Cardiac muscle cell (in vitro differentiated cells and primary cell): Measurements from ENCODE around the gene NR3C1. TPM values are rescaled to one million over a fixed set of nuclear protein-coding genes. Genes with fewer than 3 reads are reported as not detected.

ENCODE experiments used
- DNase-seq, 2 donors: peaks; one replicate each; pipeline versions ENCODE4 v3.0.0 to v3.0.0-alpha.2; 2010 to 2017; ENCODE audit warnings: low read depth in 1 of 2, low spot score in 1 of 2
- H3K27ac ChIP-seq: fragments of 200-600 bp; sonication (generic); 2 replicates; pipeline ENCODE4 v1.5.1; 2016
- H3K27me3 ChIP-seq: fragments of 200-600 bp; sonication (generic); 2 replicates; pipeline ENCODE4 v1.6.0; 2016; ENCODE audit warnings: control low read depth
- H3K36me3 ChIP-seq: fragments of 200-600 bp; sonication (generic); 2 replicates; pipeline ENCODE4 v1.5.1; 2016; ENCODE audit warnings: control low read depth
- H3K4me1 ChIP-seq: fragments of 200-600 bp; sonication (generic); 2 replicates; pipeline ENCODE4 v1.8.1; 2017; ENCODE audit warnings: low read depth, mild to moderate bottlenecking, mixed run types
- H3K4me3 ChIP-seq: fragments of 200-600 bp; sonication (generic); 2 replicates; pipeline ENCODE4 v1.5.1; 2016; ENCODE audit warnings: mild to moderate bottlenecking
- H3K9me3 ChIP-seq: fragments of 200-600 bp; sonication (generic); 2 replicates; pipeline ENCODE4 v1.5.1; 2017; ENCODE audit warnings: low read depth, mild to moderate bottlenecking, control low read depth
- polyA plus RNA-seq: library from polyadenylated mRNA; unstranded; fragments of >200 nt; fragmentation: Nextera tagmentation; extraction: Ambion mirVana; gene quantifications from 2 replicates; pipeline ENCODE4 v1.2.1, GENCODE V29; 2016
- total RNA-seq: library from RNA; depleted of rRNA; stranded (reverse); fragments of >200 nt; gene quantifications from 2 replicates; pipeline ENCODE4 v1.2.3, GENCODE V29; 2016
- TF ChIP-seq, protein P1 (sequence below): IDR thresholded peaks from 2 replicates; pipeline ENCODE4 v1.5.1; 2012; ENCODE audit warnings: low read depth, mild to moderate bottlenecking, low read length

Gene NR3C1
- total and polyA plus RNA-seq, 2 experiments from 2014 or later = 9.4 to 9.7 TPM

DNA sequence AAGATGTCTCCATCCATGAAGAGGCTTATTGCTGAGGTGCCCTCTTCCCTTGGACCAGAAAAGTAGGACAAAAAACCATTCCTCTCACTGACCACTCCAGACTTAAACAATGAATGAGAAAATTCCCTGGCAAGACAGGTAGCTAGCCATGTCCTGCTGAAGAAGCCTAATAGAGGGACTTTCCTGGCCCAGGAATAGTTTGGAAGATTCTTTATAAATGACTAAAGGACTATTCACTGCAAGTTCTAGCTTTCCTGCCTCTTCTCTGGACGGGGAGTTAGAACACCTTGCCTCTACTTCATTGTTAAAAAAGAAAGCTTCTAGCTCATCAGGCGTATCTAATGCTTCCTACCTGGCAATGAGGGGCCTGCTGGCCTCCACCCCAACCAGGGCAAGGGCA, 153.6 kb downstream of the NR3C1 start:
- Histone ChIP-seq H3K27ac (no peak overlapping the region), H3K36me3 (no peaks in the 10 kb centered on the region), H3K4me3 (no peak overlapping the region), H3K9me3 (no peaks in the 10 kb centered on the region), H3K27me3 (no peaks in the 10 kb centered on the region), H3K4me1 (no peaks in the 10 kb centered on the region)
- TF ChIP-seq, protein P1, sequence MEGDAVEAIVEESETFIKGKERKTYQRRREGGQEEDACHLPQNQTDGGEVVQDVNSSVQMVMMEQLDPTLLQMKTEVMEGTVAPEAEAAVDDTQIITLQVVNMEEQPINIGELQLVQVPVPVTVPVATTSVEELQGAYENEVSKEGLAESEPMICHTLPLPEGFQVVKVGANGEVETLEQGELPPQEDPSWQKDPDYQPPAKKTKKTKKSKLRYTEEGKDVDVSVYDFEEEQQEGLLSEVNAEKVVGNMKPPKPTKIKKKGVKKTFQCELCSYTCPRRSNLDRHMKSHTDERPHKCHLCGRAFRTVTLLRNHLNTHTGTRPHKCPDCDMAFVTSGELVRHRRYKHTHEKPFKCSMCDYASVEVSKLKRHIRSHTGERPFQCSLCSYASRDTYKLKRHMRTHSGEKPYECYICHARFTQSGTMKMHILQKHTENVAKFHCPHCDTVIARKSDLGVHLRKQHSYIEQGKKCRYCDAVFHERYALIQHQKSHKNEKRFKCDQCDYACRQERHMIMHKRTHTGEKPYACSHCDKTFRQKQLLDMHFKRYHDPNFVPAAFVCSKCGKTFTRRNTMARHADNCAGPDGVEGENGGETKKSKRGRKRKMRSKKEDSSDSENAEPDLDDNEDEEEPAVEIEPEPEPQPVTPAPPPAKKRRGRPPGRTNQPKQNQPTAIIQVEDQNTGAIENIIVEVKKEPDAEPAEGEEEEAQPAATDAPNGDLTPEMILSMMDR = no peak
- DNase-seq = no peak

DNA sequence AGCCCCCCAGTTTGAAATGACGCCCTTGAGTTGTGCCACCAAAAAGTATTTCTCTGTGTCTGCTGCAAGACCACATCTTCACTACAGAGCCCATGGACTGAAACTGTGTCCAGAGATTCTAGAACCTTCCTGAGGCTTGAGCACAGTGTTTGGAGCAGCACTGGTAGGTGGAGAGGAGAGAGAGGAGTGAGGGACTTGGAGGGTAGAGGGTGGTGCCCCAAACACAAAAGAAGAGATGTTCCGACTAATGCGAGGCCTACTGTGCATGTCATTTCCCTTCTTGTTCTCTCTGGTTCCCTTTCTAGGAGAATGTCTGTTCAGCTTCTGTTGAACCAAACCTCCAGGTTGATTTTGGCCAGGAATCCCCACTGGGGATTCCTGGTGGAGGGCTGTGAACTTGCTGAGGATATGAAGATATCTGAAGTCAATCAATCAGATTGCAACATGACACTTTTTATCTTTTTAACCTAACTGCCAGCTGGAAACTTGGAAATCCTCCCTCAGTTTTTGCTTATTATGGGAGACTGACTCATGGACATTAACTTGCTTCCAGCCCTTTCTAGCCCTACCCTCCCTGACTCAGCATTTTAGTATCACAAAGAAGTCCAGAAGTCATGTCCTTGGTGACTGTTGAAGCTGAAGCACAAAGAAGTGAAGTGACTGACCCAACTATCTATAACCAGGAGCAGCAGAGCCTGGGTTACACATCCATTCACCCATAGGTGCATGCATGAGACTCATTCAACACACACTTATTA, 154.5 kb downstream of the NR3C1 start:
- peak in 1 of 2 donors; percentile 65 for DNase-seq
- TF ChIP-seq, protein P1 = no peak
- Histone ChIP-seq H3K27ac (no peak overlapping the region), H3K9me3 (no peaks in the 10 kb centered on the region), H3K4me1 (no peaks in the 10 kb centered on the region), H3K4me3 (no peak overlapping the region), H3K36me3 (no peaks in the 10 kb centered on the region), H3K27me3 (no peaks in the 10 kb centered on the region)

DNA sequence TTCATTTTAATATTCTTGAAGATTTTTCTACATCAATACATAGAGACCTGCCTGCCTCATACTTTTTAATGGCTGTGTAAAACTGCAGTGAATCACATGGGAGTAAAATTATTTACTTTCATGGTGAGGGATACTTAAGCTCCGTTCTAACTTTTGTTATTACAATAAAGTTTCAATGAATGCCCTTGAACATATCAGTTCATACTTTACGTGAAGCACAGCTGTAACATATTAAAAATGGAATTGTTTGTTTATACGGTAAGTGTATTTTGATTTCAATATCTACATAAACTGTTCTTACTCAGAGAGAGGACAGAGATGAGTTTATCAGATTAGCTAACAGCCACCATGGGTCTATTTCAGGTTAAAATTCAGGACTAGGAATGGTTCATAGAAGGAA, 155.1 kb downstream of the NR3C1 start:
- H3K27me3 ChIP-seq = no peaks in the 10 kb centered on the region
- DNase-seq = no peak
- no peak overlapping the region for H3K27ac ChIP-seq
- H3K9me3 ChIP-seq = no peaks in the 10 kb centered on the region
- TF ChIP-seq, protein P1 = no peak
- H3K36me3 ChIP-seq = no peaks in the 10 kb centered on the region
- H3K4me1 ChIP-seq = no peaks in the 10 kb centered on the region
- no peak overlapping the region for H3K4me3 ChIP-seq

DNA sequence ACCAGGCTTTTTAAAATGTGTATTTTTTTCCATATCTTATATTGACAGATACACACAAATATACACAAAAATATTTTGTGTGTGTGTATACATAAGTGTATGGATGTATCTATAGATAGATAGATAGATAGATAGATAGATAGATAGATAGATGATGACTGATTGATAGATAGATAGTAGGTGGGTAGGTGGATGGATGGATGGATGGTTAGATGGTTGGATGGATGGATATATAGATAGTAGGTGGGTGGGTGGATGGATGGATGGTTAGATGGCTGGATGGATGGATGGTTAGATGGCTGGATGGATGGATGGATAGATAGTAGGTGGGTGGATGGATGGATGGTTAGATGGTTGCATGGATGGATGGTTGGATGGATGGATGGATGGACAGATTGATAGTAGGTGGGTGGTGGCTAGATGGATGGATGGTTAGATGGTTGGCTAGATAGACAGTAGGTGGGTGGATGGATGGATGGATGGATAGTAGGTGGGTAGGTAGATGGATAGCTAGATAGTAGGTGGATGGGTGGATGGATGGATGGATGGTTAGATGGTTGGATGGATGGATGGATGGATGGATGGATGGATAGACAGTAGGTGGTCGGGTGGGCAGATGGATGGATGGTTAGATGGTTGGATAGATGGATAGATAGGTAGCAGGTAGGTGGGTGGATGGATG, 156.2 kb downstream of the NR3C1 start:
- no peak for DNase-seq
- TF ChIP-seq, protein P1 = no peak
- no peaks in the 10 kb centered on the region for H3K27me3 ChIP-seq
- no peaks in the 10 kb centered on the region for H3K36me3 ChIP-seq
- no peak overlapping the region for H3K4me3 ChIP-seq
- H3K9me3 ChIP-seq = no peaks in the 10 kb centered on the region
- no peaks in the 10 kb centered on the region for H3K4me1 ChIP-seq
- H3K27ac ChIP-seq = no peak overlapping the region

DNA sequence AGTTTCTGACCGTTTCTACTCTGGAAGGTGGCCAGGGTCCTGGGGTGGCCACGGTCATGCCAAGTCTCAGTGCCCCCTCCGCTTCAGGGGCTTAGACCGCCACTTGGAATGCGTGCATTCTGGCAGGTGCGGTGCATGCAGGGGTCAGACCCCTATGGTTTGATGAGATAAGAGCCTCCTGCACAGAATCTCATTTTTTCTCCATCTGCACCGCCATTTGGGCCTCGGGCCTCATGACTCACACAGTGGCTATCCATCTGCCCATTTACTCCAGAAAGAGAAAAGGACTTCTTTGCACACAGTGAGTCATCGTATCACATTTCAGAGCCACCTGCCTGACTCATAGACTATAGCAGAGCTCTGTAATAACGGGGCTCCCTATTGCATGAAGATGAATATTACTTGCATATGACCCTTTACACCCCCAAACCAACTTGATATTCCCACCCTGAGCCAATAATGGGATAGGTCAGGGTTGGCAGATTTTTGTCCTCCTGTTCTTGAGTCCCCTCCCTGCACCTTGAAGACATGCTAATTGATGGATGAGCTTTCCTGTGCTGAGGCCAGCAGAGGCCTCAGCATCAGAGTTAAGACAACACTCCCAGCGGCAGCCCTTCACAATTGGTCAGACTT, 157.4 kb downstream of the NR3C1 start:
- H3K27ac ChIP-seq = no peak overlapping the region

More for the DNA sequence above, 157.4 kb downstream of the NR3C1 start:
- peak in 1 of 2 donors; percentile 84 for DNase-seq
- Histone ChIP-seq H3K4me3 (no peak overlapping the region), H3K36me3 (no peaks in the 10 kb centered on the region), H3K4me1 (peaks cover 1% of the 10 kb centered on the region), H3K9me3 (no peaks in the 10 kb centered on the region), H3K27me3 (no peaks in the 10 kb centered on the region)
- TF ChIP-seq, protein P1 = no peak
